Hepatocyte (in vitro differentiated cells): ENCODE measurements around the gene ANKS1B.

Source experiments
- EZH2 ChIP-seq: fragments of 200-600 bp; sonication (generic); IDR thresholded peaks from 2 replicates; pipeline ENCODE4 v1.6.1; 2016; ENCODE audit warnings: antibody characterized with exemption, mild to moderate bottlenecking, borderline replicate concordance
- EZH2phosphoT487 ChIP-seq: fragments of 200-600 bp; sonication (generic); IDR thresholded peaks from one replicate; pipeline ENCODE4 v1.6.1; 2018; ENCODE audit warnings: antibody characterized with exemption, mild to moderate bottlenecking, low read depth, moderate library complexity; ENCODE audit not compliant: unreplicated experiment, severe bottlenecking
- TF ChIP-seq, protein P1 (sequence below): fragments of 200-600 bp; sonication (generic); IDR thresholded peaks from 2 replicates; pipeline ENCODE4 v1.5.1; 2016; ENCODE audit warnings: antibody characterized with exemption, mild to moderate bottlenecking; ENCODE audit not compliant: poor library complexity

- TF ChIP-seq, protein P1, sequence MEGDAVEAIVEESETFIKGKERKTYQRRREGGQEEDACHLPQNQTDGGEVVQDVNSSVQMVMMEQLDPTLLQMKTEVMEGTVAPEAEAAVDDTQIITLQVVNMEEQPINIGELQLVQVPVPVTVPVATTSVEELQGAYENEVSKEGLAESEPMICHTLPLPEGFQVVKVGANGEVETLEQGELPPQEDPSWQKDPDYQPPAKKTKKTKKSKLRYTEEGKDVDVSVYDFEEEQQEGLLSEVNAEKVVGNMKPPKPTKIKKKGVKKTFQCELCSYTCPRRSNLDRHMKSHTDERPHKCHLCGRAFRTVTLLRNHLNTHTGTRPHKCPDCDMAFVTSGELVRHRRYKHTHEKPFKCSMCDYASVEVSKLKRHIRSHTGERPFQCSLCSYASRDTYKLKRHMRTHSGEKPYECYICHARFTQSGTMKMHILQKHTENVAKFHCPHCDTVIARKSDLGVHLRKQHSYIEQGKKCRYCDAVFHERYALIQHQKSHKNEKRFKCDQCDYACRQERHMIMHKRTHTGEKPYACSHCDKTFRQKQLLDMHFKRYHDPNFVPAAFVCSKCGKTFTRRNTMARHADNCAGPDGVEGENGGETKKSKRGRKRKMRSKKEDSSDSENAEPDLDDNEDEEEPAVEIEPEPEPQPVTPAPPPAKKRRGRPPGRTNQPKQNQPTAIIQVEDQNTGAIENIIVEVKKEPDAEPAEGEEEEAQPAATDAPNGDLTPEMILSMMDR: no peak
- TF ChIP-seq EZH2phosphoT487 (no peak), EZH2 (no peak)
Measured at GRCh38 chr12:99287136-99287535, 697.6 kb downstream of the ANKS1B start.
